ENCODE results near the gene CASQ1.

The CASQ1 gene

DNA sequence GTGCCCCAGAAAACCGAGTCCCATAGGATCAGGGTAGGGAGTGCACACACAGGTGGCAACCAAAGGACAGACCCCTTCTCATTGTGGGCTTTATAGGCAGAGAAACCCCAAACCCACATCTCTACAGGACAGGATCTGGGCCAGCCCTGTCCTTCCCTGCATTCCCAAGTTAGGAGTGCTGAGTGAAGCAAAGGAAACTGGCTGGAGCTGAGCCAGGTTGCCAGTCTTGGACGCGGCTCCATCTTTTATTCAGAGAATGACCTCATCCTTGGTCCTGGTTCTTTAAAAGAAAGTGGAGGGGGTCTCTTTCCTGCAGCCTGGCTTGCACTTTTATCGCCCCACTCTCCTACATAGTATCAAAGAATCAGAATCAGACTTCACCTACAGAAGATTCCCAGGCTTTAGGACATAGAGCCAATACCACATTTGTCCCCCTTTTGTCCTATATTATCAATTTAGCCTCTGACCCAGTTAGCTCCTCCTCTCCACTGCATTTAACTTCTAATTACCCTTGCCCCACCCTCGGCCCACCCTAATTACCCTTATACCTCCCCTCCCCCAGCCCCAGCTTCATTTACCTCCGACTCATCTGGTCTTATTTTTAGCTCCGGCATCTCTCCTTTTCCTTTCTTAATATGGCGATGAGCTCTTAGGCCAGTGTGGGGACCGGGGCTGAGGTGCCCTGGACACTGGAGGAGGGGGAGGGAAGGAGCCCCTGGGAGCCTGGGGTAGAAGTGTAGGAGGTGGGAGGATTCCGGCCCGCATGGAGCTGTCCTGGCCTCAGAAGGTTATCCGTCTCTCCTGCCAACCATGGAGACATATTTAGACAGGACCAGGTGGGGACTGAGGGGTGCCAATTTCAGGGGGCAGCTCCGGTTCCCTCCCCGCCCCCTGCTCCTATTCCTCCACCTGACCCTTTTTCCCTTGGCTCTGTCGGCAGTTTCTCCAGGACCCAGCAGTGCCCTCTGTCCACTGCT lies at the start of gene CASQ1:
Gene CASQ1 (plus strand): TSS at position 927 of the 977 bp plus-strand sequence. CDS start 177 bp downstream, outside the sequence.
- Histone ChIP-seq H3K36me3 (replicated peaks; ENCODE audit: low read depth, low read length) (no peaks in the 10 kb centered on the region), H3K27me3 (ENCODE audit: low read depth, low read length) (peaks cover 14% of the 10 kb centered on the region; the same call in 1 of the 2 replicates), H3K79me2 (ENCODE audit: low read length) (no peaks in the 10 kb centered on the region), H3K27ac (ENCODE audit: low read length) (no peak within 1 kb of the TSS), H3K9ac (ENCODE audit: low read length) (no peak within 1 kb of the TSS), H3K4me3 (ENCODE audit: low read length) (no peak within 1 kb of the TSS), H3K4me2 (ENCODE audit: low read length) (no peak within 1 kb of the TSS), H4K20me1 (ENCODE audit: insufficient read depth, low read length) (no peaks in the 10 kb centered on the region), H3K9me3 (ENCODE audit: insufficient read depth, low read length) (no peaks in the 10 kb centered on the region), H3K4me1 (ENCODE audit: low read length) (peaks cover 25% of the 10 kb centered on the region), H2AFZ (ENCODE audit: low read depth, low read length) (no peak within 1 kb of the TSS)
- TF ChIP-seq, protein P1, sequence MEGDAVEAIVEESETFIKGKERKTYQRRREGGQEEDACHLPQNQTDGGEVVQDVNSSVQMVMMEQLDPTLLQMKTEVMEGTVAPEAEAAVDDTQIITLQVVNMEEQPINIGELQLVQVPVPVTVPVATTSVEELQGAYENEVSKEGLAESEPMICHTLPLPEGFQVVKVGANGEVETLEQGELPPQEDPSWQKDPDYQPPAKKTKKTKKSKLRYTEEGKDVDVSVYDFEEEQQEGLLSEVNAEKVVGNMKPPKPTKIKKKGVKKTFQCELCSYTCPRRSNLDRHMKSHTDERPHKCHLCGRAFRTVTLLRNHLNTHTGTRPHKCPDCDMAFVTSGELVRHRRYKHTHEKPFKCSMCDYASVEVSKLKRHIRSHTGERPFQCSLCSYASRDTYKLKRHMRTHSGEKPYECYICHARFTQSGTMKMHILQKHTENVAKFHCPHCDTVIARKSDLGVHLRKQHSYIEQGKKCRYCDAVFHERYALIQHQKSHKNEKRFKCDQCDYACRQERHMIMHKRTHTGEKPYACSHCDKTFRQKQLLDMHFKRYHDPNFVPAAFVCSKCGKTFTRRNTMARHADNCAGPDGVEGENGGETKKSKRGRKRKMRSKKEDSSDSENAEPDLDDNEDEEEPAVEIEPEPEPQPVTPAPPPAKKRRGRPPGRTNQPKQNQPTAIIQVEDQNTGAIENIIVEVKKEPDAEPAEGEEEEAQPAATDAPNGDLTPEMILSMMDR (IDR thresholded peaks at IDR 0.05; ENCODE audit: low read depth, low read length): no peak
- no peak for TF ChIP-seq EZH2phosphoT487 (IDR thresholded peaks at IDR 0.05; ENCODE audit: low read depth)

DNA sequence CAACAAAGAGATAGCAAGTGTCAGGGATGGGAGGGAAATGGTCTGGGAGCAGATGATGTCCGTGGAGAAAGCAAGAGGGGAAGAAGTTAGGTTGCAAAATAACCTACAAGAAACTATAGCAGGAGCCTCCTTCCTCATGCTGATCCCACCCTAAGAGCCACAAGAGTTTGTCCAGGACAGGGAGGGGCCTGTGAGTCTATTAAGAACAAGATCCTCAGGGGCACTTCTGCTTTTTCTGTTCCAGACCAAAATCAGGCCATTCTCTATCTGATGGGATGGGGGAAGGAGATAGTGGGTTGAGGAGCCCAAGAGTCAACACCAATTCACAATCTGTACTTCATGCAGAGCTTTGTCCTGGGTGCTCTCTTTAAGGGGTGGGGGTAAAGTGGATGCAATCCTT lies 46.7 kb upstream of the CASQ1 start:
- Histone ChIP-seq H3K79me2 (ENCODE audit: low read length) (no peaks in the 10 kb centered on the region), H4K20me1 (ENCODE audit: insufficient read depth, low read length) (no peaks in the 10 kb centered on the region), H3K27ac (ENCODE audit: low read length) (no peak overlapping the region), H2AFZ (ENCODE audit: low read depth, low read length) (no peak overlapping the region), H3K4me3 (ENCODE audit: low read length) (no peak overlapping the region), H3K4me2 (ENCODE audit: low read length) (no peak overlapping the region), H3K36me3 (replicated peaks; ENCODE audit: low read depth, low read length) (no peaks in the 10 kb centered on the region), H3K9me3 (ENCODE audit: insufficient read depth, low read length) (no peaks in the 10 kb centered on the region), H3K9ac (ENCODE audit: low read length) (no peak overlapping the region), H3K27me3 (ENCODE audit: low read depth, low read length) (peaks cover 19% of the 10 kb centered on the region), H3K4me1 (ENCODE audit: low read length) (peaks cover 6% of the 10 kb centered on the region)
- TF ChIP-seq, protein P1 (IDR thresholded peaks at IDR 0.05; ENCODE audit: low read depth, low read length): no peak
- no peak for TF ChIP-seq EZH2phosphoT487 (IDR thresholded peaks at IDR 0.05; ENCODE audit: low read depth)

DNA sequence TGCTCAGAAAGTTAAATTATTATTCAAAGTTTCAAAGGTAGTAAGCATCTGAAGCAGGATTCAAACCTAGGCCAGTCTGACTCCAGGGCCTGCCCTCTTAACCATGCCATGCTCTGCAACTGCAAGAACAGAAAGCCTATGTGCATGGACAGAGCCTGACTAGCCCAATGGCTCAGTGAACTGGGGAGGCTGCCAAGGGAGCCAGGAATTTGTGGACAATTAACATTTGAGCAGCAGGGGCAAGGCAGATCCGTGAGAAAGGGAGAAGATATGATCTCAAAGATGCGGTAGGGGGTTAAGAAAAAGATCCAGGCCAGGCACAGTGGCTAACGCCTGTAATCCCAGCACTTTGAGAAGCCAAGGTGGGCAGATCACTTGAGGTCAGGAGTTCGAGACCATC lies 45.5 kb upstream of the CASQ1 start:
- no peaks in the 10 kb centered on the region for H3K36me3 ChIP-seq (replicated peaks; ENCODE audit: low read depth, low read length)
- H3K4me2 ChIP-seq (ENCODE audit: low read length): no peak overlapping the region
- H3K4me3 ChIP-seq (ENCODE audit: low read length): no peak overlapping the region
- no peak overlapping the region for H2AFZ ChIP-seq (ENCODE audit: low read depth, low read length)
- TF ChIP-seq EZH2phosphoT487 (IDR thresholded peaks at IDR 0.05; ENCODE audit: low read depth): no peak
- TF ChIP-seq, protein P1 (IDR thresholded peaks at IDR 0.05; ENCODE audit: low read depth, low read length): no peak
- H3K9me3 ChIP-seq (ENCODE audit: insufficient read depth, low read length): no peaks in the 10 kb centered on the region
- peaks cover 13% of the 10 kb centered on the region for H3K4me1 ChIP-seq (ENCODE audit: low read length)
- peaks cover 18% of the 10 kb centered on the region for H3K27me3 ChIP-seq (ENCODE audit: low read depth, low read length)
- no peaks in the 10 kb centered on the region for H3K79me2 ChIP-seq (ENCODE audit: low read length)
- no peaks in the 10 kb centered on the region for H4K20me1 ChIP-seq (ENCODE audit: insufficient read depth, low read length)
- H3K9ac ChIP-seq (ENCODE audit: low read length): no peak overlapping the region
- no peak overlapping the region for H3K27ac ChIP-seq (ENCODE audit: low read length)

DNA sequence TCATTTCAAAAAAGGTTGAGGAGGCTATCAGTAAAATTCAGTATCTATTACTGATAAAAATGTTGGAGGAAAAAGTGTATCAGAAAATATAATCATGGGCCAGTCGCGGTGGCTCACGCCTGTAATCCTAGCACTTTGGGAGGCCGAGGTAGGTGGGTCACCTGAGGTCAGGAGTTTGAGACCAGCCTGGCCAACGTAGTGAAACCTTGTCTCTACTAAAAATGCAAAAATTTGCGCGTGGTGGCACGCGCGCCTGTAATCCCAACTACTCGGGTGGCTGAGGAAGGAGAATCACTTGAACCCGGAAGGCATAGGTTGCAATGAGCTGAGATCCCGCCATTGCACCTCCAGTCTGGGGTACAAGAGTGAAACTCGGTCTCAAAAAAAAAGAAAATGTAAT lies 44.3 kb upstream of the CASQ1 start:
- TF ChIP-seq, protein P1 (IDR thresholded peaks at IDR 0.05; ENCODE audit: low read depth, low read length): no peak
- no peak for TF ChIP-seq EZH2phosphoT487 (IDR thresholded peaks at IDR 0.05; ENCODE audit: low read depth)
- H3K9me3 ChIP-seq (ENCODE audit: insufficient read depth, low read length): no peaks in the 10 kb centered on the region

More for the DNA sequence above, 44.3 kb upstream of the CASQ1 start:
- no peak overlapping the region for H3K9ac ChIP-seq (ENCODE audit: low read length)
- peaks cover 13% of the 10 kb centered on the region for H3K4me1 ChIP-seq (ENCODE audit: low read length)
- no peak overlapping the region for H3K4me2 ChIP-seq (ENCODE audit: low read length)
- no peak overlapping the region for H3K27ac ChIP-seq (ENCODE audit: low read length)
- no peaks in the 10 kb centered on the region for H4K20me1 ChIP-seq (ENCODE audit: insufficient read depth, low read length)
- no peaks in the 10 kb centered on the region for H3K36me3 ChIP-seq (replicated peaks; ENCODE audit: low read depth, low read length)
- no peaks in the 10 kb centered on the region for H3K79me2 ChIP-seq (ENCODE audit: low read length)
- H3K4me3 ChIP-seq (ENCODE audit: low read length): no peak overlapping the region
- peaks cover 14% of the 10 kb centered on the region for H3K27me3 ChIP-seq (ENCODE audit: low read depth, low read length)
- no peak overlapping the region for H2AFZ ChIP-seq (ENCODE audit: low read depth, low read length)
